ENCODE results near the gene ADAMTS2. TPM values are rescaled to one million over a fixed set of nuclear protein-coding genes. Genes with fewer than 3 reads are reported as not detected.
"Not testable (repeated sequence)": the region's sequence is repeated elsewhere in the genome, so short reads cannot be mapped to it uniquely, and the experiment has no call there.

The ADAMTS2 gene
- total RNA-seq, 1 donor from 2014 or later, result 0.29 TPM

GRCh38 chr5:179111267-179112207 is 233.7 kb downstream of the ADAMTS2 start:
- TF ChIP-seq CTCF (conservative IDR thresholded peaks at IDR 0.05; ENCODE audit: low read depth, low read length), result no peak
- no peak for DNase-seq (ENCODE audit: low read depth)
- H3K4me3 ChIP-seq (ENCODE audit: low read depth, low read length), result no peak overlapping the region

- H3K4me3 ChIP-seq (ENCODE audit: low read depth, low read length), result no peak overlapping the region
- DNase-seq (ENCODE audit: low read depth), result no peak
- TF ChIP-seq CTCF (conservative IDR thresholded peaks at IDR 0.05; ENCODE audit: low read depth, low read length), result no peak
Measured at GRCh38 chr5:179110528-179110927, 234.7 kb downstream of the ADAMTS2 start.

- H3K4me3 ChIP-seq (ENCODE audit: low read depth, low read length); DNase-seq (ENCODE audit: low read depth): not testable (repeated sequence)
Measured at GRCh38 chr5:179101282-179101681, 244.0 kb downstream of the ADAMTS2 start.

- no peak for DNase-seq (ENCODE audit: low read depth)
- H3K4me3 ChIP-seq (ENCODE audit: low read depth, low read length), result no peak overlapping the region
- TF ChIP-seq CTCF (conservative IDR thresholded peaks at IDR 0.05; ENCODE audit: low read depth, low read length), result no peak
Measured at GRCh38 chr5:179089502-179089901, 255.8 kb downstream of the ADAMTS2 start.

GRCh38 chr5:179080724-179081123 is 264.5 kb downstream of the ADAMTS2 start:
- H3K4me3 ChIP-seq (ENCODE audit: low read depth, low read length), result no peak overlapping the region
- no peak for TF ChIP-seq CTCF (conservative IDR thresholded peaks at IDR 0.05; ENCODE audit: low read depth, low read length)
- no peak for DNase-seq (ENCODE audit: low read depth)

- H3K4me3 ChIP-seq (ENCODE audit: low read depth, low read length), result no peak overlapping the region
- no peak for TF ChIP-seq CTCF (conservative IDR thresholded peaks at IDR 0.05; ENCODE audit: low read depth, low read length)
- no peak for DNase-seq (ENCODE audit: low read depth)
Measured at GRCh38 chr5:179079165-179079987, 265.9 kb downstream of the ADAMTS2 start.

- H3K4me3 ChIP-seq (ENCODE audit: low read depth, low read length), result no peak overlapping the region
- TF ChIP-seq CTCF (conservative IDR thresholded peaks at IDR 0.05; ENCODE audit: low read depth, low read length), result no peak
- no peak for DNase-seq (ENCODE audit: low read depth)
Measured at GRCh38 chr5:179065703-179066102, 279.6 kb downstream of the ADAMTS2 start.

Measured in epithelial cell of proximal tubule (primary cell).